OCI-LY7 (cell line): ENCODE results near the gene ADAMTSL2. TPM values are rescaled to one million over a fixed set of nuclear protein-coding genes. Genes with fewer than 3 reads are reported as not detected.
"Not testable (repeated sequence)": the region's sequence is repeated elsewhere in the genome, so short reads cannot be mapped to it uniquely, and the experiment has no call there.

Experiments used
- BruUV-seq: library from RNA; stranded (reverse); fragments of 400-500 nt; replicated peaks from 2 replicates; lab custom pipeline; 2021; lab: Mats Ljungman, UMichigan
- CTCF ChIA-PET: fragments of 300-600 bp; sonication (Branson Sonifier 250); formaldehyde crosslinking; loops from one replicate; lab custom pipeline; 2022; ENCODE audit warnings: antibody characterized with exemption; ENCODE audit not compliant: unreplicated experiment; lab: Charles Lee
- POLR2A ChIA-PET: fragments of 300-600 bp; sonication (Branson Sonifier 250); formaldehyde crosslinking; loops from one replicate; lab custom pipeline; 2022; ENCODE audit warnings: antibody characterized with exemption; lab: Charles Lee
- DNase-seq: peaks from one replicate; pipeline ENCODE4 v3.0.0-alpha.2; 2015; ENCODE audit warnings: low spot score
- H2AFZ ChIP-seq: fragments of 200-600 bp; sonication (generic), shearing (Covaris generic); 2 replicates; pipeline ENCODE4 v1.6.1; 2014; ENCODE audit warnings: mild to moderate bottlenecking, antibody characterized with exemption, low read length, moderate library complexity
- H3K27ac ChIP-seq: fragments of 200-600 bp; sonication (generic); 2 replicates; pipeline ENCODE4 v1.5.1; 2014; ENCODE audit warnings: mixed run types, low read depth, mild to moderate bottlenecking, moderate library complexity, low read length, inconsistent platforms; ENCODE audit not compliant: poor library complexity, severe bottlenecking
- H3K36me3 ChIP-seq: fragments of 200-600 bp; sonication (generic); 2 replicates; pipeline ENCODE4 v1.6.1; 2014; ENCODE audit warnings: mild to moderate bottlenecking, antibody characterized with exemption, low read length, moderate library complexity, mixed read lengths; ENCODE audit not compliant: insufficient read depth
- H3K4me1 ChIP-seq: fragments of 200-600 bp; sonication (generic); 2 replicates; pipeline ENCODE4 v1.5.1; 2014; ENCODE audit warnings: mild to moderate bottlenecking, low read length; ENCODE audit not compliant: insufficient read depth, poor library complexity, severe bottlenecking
- H3K4me2 ChIP-seq: fragments of 200-600 bp; sonication (generic); 2 replicates; pipeline ENCODE4 v1.6.1; 2014; ENCODE audit warnings: mild to moderate bottlenecking, low read length
- H3K4me3 ChIP-seq: fragments of 200-600 bp; sonication (generic); 2 replicates; pipeline ENCODE4 v1.5.1; 2014; ENCODE audit warnings: mild to moderate bottlenecking, low read depth, low read length; ENCODE audit not compliant: poor library complexity, severe bottlenecking
- H3K79me2 ChIP-seq: fragments of 200-600 bp; sonication (generic); 2 replicates; pipeline ENCODE4 v1.6.1; 2016; ENCODE audit warnings: low read depth, mild to moderate bottlenecking, low read length, moderate library complexity, mixed read lengths; ENCODE audit not compliant: insufficient read depth
- H3K9me2 ChIP-seq: fragments of 200-600 bp; sonication (generic); 2 replicates; pipeline ENCODE4 v1.6.1; 2016; ENCODE audit warnings: mild to moderate bottlenecking, low read length, mixed read lengths; ENCODE audit not compliant: insufficient read depth
- H3K9me3 ChIP-seq: fragments of 200-600 bp; sonication (generic); 2 replicates; pipeline ENCODE4 v1.6.1; 2014; ENCODE audit warnings: mild to moderate bottlenecking, mixed run types, low read length, mixed read lengths
- H4K20me1 ChIP-seq: fragments of 200-600 bp; sonication (generic); 2 replicates; pipeline ENCODE4 v1.6.1; 2014; ENCODE audit warnings: mild to moderate bottlenecking, antibody characterized with exemption, low read length, moderate library complexity, mixed read lengths; ENCODE audit not compliant: insufficient read depth
- CTCF ChIP-seq: fragments of 200-600 bp; sonication (generic); conservative IDR thresholded peaks from 2 replicates; pipeline ENCODE4 v1.5.1; 2014; ENCODE audit warnings: mild to moderate bottlenecking, antibody characterized with exemption, low read length, moderate library complexity, mixed read lengths
- EZH2phosphoT487 ChIP-seq: fragments of 200-600 bp; sonication (generic); IDR thresholded peaks from 2 replicates; pipeline ENCODE4 v1.6.1; 2018; ENCODE audit warnings: low read depth, borderline replicate concordance, mild to moderate bottlenecking, mixed run types, antibody characterized with exemption, low read length, moderate library complexity, mixed read lengths
- intact Hi-C: fragments of 100-400 bp; cut with micrococcal nuclease; formaldehyde crosslinking; loops from one replicate; pipeline ENCODE4 v1.10.0; 2022; ENCODE audit not compliant: unreplicated experiment
- total RNA-seq, 2 experiments: library from RNA; depleted of rRNA in 1 of 2; stranded (reverse); fragments of >200 nt in 1 of 2; shearing (Covaris generic) in 1 of 2; gene quantifications; 2 replicates each; pipeline ENCODE4 v1.2.3, GENCODE V29; 2014 to 2022

Gene ADAMTSL2
- total RNA-seq, 2 experiments from 2014 or later: 0.88 TPM; not detected in 1

- H3K4me3 ChIP-seq, H3K79me2 ChIP-seq, POLR2A ChIA-PET, intact Hi-C loops, H4K20me1 ChIP-seq, H3K4me2 ChIP-seq, H2AFZ ChIP-seq, CTCF ChIA-PET, DNase-seq, H3K9me3 ChIP-seq, H3K36me3 ChIP-seq, H3K9me2 ChIP-seq, H3K27ac ChIP-seq, BruUV-seq: not testable (repeated sequence)
- H3K4me1 ChIP-seq: peaks cover 12% of the 10 kb centered on the region
These were observed 29.3 kb downstream of the ADAMTSL2 start for GRCh38 chr9:133563814-133564213.

DNA sequence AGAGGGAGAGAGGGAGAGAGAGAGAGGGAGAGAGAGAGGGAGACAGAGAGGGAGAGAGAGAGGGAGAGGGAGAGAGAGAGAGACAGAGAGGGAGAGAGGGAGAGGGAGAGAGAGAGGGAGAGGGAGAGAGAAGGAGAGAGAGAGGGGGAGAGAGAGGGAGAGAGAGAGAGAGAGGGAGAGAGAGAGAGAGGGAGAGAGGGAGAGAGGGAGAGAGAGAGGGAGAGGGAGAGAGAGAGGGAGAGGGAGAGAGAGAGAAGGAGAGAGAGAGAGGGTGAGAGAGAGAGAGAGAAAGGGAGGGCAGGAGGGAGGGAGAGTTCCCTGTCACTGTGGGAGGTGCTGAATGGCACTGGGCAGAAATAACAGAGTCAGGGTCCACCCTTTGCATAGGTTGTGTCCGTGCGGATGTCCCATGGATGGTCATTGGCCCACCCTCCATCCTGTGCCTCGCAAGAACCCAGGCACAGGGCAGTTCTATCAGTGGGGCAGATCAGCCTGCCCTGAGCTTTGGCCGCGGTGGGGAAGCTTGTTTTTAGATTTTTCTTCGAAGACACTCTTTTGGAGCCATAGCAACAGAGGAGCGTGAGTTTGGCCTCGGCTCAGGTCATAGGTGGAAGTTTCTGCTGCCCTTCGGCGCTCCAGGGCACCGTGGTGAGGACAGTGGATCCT lies 30.1 kb downstream of the ADAMTSL2 start:
- Histone ChIP-seq H3K4me1 (peaks cover 10% of the 10 kb centered on the region), H4K20me1 (no peaks in the 10 kb centered on the region), H3K9me3 (no peaks in the 10 kb centered on the region), H3K36me3 (no peaks in the 10 kb centered on the region), H3K9me2 (no peaks in the 10 kb centered on the region), H3K27ac (no peak overlapping the region), H3K79me2 (no peaks in the 10 kb centered on the region), H2AFZ (no peak overlapping the region), H3K4me3 (no peak overlapping the region), H3K4me2 (no peak overlapping the region)
- ChIA-PET CTCF (no interaction called here), POLR2A (no interaction called here)
- no peak for TF ChIP-seq CTCF
- no peak for TF ChIP-seq EZH2phosphoT487
- intact Hi-C loops: no loop called here
- BruUV-seq: no TSS peak
- DNase-seq: no peak

DNA sequence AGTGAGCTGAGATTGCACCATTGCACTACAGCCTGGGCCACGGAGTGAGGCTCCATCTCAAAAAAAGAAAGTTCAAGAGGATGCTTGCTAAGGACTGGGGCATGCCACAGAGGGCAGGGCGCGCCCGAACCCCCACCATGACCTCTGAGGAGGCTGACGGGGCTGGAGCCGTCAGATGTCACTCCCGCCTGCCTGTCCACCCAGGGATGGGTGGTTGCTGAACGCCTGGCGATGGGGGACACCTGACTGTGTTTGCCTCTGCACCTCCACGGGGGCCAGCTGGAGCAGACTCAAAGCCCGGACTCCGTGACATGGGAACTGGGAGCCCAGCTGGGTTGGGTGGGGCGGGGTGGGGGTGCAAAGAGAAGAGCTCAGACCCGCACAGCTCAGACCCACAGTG lies 31.9 kb downstream of the ADAMTSL2 start:
- no TSS peak for BruUV-seq
- H3K9me3 ChIP-seq: no peaks in the 10 kb centered on the region
- no peak overlapping the region for H2AFZ ChIP-seq
- no peak overlapping the region for H3K4me2 ChIP-seq
- H3K4me1 ChIP-seq: peaks cover 10% of the 10 kb centered on the region
- H4K20me1 ChIP-seq: no peaks in the 10 kb centered on the region
- DNase-seq: no peak
- POLR2A ChIA-PET: no interaction called here
- no peak for TF ChIP-seq CTCF
- TF ChIP-seq EZH2phosphoT487: no peak
- no peak overlapping the region for H3K4me3 ChIP-seq
- no peaks in the 10 kb centered on the region for H3K79me2 ChIP-seq
- no peaks in the 10 kb centered on the region for H3K9me2 ChIP-seq
- intact Hi-C loops: no loop called here
- no peak overlapping the region for H3K27ac ChIP-seq
- CTCF ChIA-PET: no interaction called here
- no peaks in the 10 kb centered on the region for H3K36me3 ChIP-seq
